DMS53 (cell line): ENCODE data around the gene NBR1.
A peak's percentile ranks its signal among the peaks of the same experiment; 100 is the strongest.
"Not testable (repeated sequence)": the region's sequence is repeated elsewhere in the genome, so short reads cannot be mapped to it uniquely, and the experiment has no call there.

Experiments used
- DNase-seq: peaks from one replicate; lab custom pipeline; 2025; lab: John Stamatoyannopoulos, UW

Gene NBR1, protein sequence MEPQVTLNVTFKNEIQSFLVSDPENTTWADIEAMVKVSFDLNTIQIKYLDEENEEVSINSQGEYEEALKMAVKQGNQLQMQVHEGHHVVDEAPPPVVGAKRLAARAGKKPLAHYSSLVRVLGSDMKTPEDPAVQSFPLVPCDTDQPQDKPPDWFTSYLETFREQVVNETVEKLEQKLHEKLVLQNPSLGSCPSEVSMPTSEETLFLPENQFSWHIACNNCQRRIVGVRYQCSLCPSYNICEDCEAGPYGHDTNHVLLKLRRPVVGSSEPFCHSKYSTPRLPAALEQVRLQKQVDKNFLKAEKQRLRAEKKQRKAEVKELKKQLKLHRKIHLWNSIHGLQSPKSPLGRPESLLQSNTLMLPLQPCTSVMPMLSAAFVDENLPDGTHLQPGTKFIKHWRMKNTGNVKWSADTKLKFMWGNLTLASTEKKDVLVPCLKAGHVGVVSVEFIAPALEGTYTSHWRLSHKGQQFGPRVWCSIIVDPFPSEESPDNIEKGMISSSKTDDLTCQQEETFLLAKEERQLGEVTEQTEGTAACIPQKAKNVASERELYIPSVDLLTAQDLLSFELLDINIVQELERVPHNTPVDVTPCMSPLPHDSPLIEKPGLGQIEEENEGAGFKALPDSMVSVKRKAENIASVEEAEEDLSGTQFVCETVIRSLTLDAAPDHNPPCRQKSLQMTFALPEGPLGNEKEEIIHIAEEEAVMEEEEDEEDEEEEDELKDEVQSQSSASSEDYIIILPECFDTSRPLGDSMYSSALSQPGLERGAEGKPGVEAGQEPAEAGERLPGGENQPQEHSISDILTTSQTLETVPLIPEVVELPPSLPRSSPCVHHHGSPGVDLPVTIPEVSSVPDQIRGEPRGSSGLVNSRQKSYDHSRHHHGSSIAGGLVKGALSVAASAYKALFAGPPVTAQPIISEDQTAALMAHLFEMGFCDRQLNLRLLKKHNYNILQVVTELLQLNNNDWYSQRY

DNA sequence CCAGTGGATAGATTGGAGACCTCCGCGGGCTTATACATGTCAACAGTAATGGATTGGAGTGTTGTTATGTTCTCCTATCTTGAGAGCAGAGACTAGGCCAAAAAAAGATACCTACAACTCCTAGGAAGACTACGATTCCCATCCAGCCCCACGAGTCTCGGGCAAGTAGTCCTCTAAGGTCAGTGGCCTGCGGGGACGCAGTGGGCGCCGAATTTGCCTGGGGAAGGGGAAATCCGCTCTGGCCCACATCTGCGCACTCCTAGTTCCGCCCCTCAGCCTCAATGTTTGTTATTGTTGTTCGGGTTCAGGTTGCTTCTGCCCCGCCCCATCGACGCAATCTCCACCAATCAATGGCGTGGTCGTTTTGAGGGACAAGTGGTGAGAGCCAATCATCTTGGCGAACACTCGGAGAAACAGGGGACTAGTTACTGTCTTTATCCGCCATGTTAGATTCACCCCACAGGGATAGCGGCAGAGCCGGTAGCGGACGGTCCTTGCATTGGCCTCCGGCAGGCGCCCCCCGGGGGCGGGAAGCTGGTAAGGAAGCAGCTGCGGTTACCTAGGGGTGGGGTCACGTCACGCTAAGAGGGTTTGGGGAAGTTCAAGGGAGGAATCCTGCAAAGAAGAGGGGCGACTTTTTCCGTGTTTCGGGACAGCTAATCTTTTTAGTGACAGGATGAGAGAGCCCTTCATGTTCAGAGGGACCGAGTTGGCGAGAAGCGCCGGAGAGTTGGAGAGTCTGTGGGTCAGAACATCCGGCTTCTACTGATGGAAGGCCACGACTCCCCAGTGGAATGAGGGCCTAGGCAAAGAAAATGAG is at the start of gene NBR1:
Gene NBR1, plus strand, starts transcription at position 449 of the 820 bp plus-strand sequence. CDS start 4,586 bp downstream, outside the sequence.
- peak; percentile 99 for DNase-seq

DNA sequence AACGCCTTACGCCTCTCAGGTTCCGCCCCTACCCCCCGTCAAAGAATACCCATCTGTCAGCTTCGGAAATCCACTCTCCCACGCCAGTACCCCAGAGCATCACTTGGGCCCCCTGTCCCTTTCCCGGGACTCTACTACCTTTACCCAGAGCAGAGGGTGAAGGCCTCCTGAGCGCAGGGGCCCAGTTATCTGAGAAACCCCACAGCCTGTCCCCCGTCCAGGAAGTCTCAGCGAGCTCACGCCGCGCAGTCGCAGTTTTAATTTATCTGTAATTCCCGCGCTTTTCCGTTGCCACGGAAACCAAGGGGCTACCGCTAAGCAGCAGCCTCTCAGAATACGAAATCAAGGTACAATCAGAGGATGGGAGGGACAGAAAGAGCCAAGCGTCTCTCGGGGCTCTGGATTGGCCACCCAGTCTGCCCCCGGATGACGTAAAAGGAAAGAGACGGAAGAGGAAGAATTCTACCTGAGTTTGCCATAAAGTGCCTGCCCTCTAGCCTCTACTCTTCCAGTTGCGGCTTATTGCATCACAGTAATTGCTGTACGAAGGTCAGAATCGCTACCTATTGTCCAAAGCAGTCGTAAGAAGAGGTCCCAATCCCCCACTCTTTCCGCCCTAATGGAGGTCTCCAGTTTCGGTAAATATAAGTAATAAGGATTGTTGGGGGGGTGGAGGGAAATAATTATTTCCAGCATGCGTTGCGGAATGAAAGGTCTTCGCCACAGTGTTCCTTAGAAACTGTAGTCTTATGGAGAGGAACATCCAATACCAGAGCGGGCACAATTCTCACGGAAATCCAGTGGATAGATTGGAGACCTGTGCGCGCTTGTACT is 45.7 kb upstream of the NBR1 start, which contains the start of gene BRCA1:
Gene BRCA1, minus strand, starts transcription at position 232 of the 834 bp plus-strand sequence. CDS start 1,268 bp downstream, outside the sequence.
- DNase-seq, result peak; percentile 100

DNA sequence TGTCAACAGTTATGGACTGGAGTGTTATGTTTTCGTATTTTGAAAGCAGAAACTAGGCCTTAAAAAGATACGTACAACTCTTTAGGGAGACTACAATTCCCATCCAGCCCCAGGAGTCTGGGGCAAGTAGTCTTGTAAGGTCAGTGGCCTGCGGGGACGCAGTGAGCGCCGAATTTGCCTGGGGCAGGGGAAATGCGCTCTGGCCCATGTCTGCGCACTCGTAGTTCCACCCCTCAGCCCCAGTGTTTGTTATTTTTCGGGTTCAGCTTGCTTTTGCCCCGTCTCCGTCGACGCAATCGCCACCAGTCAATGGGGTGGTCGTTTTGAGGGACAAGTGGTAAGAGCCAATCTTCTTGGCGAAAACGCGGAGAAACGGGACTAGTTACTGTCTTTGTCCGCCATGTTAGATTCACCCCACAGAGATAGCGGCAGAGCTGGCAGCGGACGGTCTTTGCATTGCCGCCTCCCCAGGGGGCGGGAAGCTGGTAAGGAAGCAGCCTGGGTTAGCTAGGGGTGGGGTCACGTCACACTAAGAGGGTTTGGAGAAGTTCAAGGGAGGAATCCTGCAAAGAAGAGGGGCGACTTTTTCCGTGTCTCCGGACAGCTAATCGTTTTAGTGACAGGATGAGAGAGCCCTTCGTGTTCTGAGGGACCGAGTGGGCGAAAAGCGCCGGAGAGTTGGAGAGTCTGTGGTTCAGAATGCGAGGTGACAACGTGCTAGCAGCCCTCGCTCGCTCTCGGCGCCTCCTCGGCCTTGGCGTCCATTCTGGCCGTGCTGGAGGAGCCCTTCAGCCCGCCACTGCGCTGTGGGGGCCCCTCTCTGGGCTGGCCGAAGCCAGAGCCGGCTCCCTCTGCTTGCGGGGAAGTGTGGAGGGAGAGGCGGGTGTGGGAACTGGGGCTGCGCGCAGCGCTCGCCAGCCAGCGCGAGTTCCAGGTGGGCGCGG is 44.8 kb upstream of the NBR1 start:
- DNase-seq, result peak; percentile 68

DNA sequence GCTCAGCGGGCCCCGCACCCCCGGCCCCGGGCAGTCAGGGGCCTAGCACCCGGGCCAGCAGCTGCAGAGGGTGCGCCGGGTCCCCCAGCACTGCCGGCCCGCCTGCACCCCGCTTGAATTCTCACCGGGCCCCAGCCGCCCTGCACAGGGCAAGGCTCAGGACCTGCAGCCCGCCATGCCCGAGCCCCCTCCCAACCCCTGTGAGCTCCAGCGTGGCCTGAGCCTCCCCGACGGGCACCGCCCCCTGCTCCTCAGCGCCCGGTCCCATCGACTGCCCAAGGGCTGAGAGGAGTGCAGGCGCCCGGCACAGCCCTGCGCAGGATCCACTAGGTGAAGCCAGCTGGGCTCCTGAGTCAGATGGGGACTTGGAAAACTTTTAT is 44.1 kb upstream of the NBR1 start:
- DNase-seq, result no peak

DNA sequence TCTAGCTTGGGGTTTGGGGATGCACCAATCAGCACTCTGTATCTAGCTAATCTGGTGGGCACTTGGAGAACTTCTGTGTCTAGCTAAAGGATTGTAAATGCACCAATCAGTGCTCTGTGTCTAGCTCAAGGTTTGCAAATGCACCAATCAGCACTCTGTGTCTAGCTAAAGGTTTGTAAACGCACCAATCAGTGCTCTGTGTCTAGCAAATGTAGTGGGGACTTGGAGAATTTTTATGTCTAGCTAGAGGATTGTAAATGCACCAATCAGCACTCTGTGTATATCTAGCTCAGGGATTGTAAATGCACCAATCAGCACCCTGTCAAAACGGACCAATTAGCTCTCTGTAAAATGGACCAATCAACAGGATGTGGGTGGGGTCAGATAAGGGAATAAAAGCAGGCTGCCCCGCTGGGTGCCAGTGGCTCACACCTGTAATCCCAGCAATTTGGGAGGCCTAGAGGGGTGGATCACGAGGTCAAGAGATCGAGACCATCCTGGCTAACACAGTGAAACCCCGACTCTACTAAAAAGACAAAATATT is 43.6 kb upstream of the NBR1 start:
- DNase-seq, result not testable (repeated sequence)

DNA sequence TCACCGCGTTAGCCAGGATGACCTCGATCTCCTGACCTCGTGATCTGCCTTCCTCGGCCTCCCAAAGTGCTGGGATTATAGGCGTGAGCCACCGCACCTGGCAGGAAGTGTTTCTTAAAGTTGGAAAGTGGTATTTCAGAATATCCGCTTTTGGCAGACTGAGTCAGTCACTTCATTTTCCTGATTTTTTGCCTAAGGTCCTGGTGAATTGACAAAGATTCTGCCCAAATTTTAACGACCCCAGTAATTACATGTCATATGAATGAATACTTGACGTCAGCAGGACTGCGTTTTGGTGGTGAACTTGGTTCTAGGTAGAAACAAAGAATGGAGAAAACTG is 41.4 kb upstream of the NBR1 start:
- DNase-seq, result no peak

DNA sequence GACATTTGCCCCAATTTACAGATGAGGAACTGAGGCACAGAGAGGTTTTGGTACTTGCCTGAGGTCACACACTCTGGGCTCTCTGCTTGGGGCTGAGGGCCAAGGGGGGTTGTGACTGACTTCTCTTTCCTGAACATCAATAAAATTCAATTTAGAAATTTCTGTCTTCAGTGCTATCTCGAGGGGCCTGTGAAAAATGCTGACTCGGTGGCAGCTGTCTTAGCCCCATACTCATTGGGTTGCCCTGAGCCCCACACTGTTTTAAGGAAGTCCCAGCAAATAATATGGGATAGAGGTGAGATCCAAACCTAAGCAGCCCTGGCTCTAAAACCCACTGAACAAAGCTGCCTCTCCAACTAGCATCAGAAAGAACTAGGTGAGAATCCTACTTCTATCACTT is 38.9 kb upstream of the NBR1 start:
- no peak for DNase-seq

DNA sequence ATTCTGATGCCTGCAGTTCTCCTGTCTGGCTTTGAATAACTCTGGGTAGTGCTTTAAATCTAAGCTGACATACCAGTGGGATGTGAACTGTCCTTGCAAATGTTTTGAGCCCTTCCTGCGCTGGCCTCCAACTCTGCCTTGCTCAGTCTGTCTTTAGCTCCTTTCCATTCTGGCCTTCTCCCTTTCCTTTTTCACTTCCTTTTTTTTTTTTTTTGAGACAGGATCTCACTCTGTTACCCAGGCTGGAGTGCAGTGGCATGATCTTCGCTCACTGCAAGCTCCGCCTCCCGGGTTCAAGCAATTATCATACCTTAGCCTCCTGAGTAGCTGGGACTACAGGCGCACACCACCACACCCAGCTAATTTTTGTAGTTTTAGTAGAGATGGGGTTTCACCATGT is 37.6 kb upstream of the NBR1 start:
- not testable (repeated sequence) for DNase-seq

DNA sequence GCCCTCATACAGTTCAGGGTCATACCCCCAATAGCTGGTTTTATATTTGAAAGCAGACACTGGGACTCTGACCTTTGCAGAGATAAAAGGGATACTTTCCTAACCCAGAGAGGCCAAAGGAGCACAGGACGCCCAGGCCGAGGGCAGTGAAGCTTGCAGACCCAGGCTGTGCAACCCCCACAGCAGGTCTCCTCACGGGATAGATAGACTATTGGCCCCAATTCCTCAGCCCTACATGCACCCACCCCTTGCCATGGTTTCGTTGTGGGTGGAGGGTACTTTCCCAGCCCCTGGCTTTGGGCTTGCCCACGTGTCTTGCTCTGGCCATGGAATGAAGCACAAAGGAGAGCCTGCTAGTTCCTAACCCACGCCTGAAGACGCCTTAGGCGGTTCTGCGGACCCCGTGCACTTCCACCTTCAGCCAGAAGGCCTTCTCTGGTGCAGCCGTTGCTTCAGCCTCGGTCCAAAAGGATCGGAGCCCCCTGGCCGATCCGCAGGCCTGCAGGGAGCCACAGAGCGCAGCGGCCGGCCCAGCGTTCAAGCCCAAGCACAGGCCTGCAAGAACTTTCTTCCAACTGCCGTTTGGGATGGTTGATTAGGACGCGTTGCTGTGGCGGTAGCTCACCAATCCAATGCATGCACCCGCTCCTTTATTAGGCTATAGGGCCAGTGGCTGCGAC is 36.1 kb upstream of the NBR1 start:
- DNase-seq, result no peak

DNA sequence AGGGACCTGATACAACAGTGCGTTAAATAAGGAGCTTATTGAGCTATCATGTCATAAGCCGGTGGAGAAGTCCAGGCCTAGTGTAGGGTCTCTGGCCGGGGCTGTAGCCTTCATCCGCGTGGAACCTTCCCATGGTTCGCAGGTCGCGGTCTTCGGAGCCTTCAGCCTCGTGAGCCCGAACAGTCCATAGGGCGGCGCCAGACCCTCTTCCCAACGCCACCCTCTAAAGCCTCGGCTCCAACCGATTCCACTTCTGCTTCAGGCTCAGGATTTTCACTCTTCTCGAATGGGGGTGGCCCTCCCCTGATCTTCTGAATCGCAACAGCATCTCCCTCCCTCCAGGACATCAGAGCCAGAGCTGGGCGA is 35.6 kb upstream of the NBR1 start:
- DNase-seq, result no peak

DNA sequence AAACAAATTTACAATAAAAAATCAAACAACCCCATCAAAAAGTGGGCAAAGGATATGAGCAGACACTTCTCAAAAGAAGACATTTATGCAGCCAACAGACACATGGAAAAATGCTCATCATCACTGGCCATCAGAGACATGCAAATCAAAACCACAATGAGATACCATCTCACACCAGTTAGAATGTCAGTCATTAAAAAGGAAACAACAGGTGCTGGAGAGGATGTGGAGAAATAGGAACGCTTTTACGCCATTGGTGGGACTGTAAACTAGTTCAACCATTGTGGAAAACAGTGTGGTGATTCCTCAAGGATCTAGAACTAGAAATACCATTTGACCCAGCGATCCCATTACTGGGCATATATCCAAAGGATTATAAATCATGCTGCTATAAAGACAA is 34.4 kb upstream of the NBR1 start:
- DNase-seq, result not testable (repeated sequence)

DNA sequence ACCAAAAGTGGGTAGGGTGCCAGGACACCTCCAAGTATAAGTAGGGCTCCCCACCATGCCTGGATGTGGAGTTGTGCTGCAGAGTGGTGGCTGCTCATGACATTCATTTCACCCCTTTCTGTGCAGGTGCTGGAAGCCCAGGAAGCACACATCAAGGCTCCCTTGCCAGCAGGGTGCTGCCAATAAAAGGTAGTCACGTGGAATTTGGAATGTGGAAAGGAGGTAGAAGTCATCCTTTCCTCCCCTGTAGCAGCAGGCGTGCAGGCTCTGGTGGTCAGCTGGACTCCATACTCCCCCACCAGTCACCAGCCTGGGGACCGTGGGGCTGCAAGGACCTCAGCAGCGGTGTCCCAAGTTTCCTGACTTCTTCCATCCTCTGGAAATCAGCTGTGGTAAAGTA is 32.5 kb upstream of the NBR1 start:
- not testable (repeated sequence) for DNase-seq

DNA sequence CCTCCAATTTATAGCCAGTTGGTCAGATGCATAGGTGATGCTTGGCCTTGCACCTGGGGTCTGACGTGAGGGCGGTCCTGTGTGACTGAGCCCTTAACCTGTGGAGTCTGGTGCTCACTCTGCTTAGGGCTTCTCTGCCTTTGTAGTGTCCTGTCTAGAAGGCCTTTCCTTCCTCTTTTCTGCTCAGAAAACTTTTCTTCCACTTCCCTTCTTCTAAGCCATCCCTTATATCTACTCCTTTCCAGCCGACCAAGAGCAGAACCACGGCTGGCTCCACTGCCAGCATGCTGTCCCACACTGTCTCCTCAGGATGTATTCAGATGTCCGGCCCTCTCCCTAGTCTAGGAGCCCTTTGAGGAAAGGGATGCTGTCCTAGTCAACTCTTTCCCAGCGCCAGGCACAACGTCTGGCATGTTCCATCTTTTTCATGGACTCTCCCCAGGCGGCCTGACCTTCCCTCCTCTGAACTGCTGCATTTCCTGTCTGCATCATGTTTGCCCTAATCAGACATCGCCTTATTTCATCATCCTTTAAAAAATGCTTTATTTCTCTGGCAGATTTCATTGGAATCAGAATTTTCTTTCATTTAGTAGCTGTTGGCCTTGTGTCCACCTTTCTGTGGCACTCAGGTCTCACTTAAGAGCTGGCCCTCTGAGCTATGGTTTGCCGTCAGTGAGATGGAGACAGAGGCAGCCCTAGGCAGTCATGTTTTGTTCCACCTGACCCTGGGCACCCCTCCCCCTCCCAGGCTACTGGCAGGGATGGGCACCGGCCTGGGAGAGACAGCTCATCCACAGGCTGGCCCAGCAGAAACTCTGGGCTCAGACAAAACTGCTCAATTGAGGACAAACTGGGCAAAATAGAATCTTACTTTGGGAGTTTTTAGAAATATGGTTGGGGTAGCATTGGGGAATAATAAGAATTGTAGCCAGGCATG is 30.4 kb upstream of the NBR1 start:
- no peak for DNase-seq

DNA sequence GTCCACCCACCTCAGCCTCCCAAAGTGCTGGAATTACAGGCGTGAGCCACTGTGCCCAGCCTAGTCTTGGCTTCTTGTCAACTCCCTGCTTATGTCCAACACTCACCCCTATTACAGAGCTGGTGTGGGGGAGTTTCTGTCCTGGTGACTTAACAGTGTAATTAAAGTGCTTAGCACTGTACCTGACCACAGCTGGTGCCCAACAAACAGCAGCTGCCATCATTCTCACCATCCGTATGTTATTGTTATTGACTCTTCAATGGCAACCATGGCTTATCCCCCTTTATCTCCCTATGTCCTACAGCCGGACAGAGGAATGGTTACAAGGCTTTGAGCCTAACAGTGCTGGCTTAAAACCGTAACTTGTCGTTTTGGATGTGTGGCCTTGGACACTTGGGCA is 28.9 kb upstream of the NBR1 start:
- no peak for DNase-seq

DNA sequence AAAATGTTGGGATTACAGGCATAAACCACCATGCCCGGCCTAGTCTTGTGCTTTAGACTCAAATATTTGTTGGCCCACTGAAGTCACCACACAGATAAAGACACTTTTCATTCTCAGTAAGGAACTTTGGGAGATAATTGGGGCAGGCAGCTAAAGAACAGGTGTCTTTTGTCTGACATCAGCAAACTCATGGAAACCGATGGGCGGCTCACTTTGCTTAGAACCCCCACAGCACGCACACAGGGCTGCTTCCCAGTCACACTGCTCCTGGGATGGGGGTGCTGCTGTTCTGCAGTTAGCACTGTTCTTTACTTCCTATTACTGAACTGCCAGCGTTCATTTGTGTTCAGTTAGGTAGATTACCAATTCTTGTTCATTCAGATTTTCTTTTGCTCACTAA is 27.8 kb upstream of the NBR1 start:
- no peak for DNase-seq

DNA sequence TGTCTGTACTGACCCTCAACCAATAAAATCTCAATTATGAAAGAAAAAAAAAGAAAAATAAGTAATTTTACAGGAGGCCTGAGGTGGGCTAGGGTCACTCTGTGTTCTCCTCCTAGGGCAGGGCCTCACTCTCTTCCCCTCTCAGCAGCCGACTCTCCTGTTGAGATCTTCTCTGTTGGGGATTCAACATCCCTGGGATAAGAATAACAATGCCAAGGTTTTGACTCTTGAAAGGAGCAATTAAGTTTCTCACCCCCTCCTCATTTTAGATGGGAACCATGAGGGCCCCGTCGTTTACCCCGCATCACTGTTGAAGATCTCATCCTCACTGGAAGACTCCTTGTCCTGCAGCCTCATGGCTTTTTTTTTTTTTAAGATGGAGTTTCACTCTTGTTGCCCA is 24.4 kb upstream of the NBR1 start:
- DNase-seq, result no peak

DNA sequence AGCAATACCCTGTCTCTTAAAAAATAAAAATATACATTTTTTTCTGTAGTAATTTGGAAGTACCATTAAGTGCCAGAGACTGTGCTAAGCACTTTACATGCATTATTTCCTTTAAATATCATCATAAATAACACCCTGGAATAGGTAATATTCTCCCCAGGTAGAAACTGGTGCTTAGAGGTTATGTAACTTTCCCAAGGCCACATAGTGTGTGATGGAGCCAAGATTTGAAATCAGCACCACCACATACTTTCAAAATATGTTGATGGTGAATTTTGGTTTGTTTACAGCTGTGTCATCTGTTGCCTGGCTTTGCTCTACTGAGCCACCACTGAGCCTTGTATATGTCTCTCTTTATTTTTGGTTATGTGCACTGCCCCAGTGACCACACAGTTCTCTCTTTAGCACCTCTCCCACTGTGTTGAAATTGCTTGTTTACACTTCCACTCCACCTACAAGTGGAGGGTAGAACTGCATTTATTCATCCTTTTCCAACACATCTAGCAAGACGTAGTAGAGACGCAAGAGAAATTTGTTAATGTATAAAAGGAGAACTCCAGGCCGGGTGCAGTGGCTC is 19.0 kb upstream of the NBR1 start:
- DNase-seq, result peak; percentile 43
